Measurements from ENCODE around the gene PRR29.
"Not testable (repeated sequence)": the region's sequence is repeated elsewhere in the genome, so short reads cannot be mapped to it uniquely, and the experiment has no call there.

The PRR29 gene

GRCh38 chr17:63974594-63975192 is 23.5 kb upstream of the PRR29 start:
- in situ Hi-C loops (cut with HindIII; ENCODE audit: low sequenced_read_pairs): no loop called here

- in situ Hi-C loops (cut with HindIII; ENCODE audit: low sequenced_read_pairs): no loop called here
These were observed 22.5 kb upstream of the PRR29 start for GRCh38 chr17:63975541-63976092.

GRCh38 chr17:63976702-63977101 is 21.4 kb upstream of the PRR29 start:
- in situ Hi-C loops (cut with HindIII; ENCODE audit: low sequenced_read_pairs): no loop called here

- in situ Hi-C loops (cut with HindIII; ENCODE audit: low sequenced_read_pairs): no loop called here
These were observed 19.6 kb upstream of the PRR29 start for GRCh38 chr17:63978272-63979200.

GRCh38 chr17:63982641-63983040 is 15.5 kb upstream of the PRR29 start:
- in situ Hi-C loops (cut with HindIII; ENCODE audit: low sequenced_read_pairs): not testable (repeated sequence)

DNA sequence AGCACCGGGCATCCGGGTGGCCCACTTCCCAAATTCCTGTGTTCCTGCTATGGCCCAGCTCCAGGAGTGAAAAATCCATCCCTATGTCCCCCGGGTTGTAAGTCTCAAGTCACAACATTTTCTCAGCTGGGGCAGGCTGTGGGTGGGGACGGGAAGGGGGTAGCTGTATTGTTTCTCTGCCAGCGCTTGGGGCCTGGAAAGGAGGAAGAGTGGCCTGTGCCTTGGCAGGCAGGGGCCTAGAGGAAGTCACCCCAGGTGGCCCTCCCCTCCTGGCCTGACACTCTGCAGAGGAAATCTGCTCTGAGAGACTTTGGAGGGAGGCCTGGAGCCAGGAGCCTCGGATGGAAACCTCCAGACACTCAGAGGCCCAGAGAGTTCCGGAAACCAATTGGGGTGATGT is 14.8 kb upstream of the PRR29 start:
- in situ Hi-C loops (cut with HindIII; ENCODE audit: low sequenced_read_pairs): no loop called here

- in situ Hi-C loops (cut with HindIII; ENCODE audit: low sequenced_read_pairs): no loop called here
These were observed 13.9 kb upstream of the PRR29 start for GRCh38 chr17:63984236-63984635.

DNA sequence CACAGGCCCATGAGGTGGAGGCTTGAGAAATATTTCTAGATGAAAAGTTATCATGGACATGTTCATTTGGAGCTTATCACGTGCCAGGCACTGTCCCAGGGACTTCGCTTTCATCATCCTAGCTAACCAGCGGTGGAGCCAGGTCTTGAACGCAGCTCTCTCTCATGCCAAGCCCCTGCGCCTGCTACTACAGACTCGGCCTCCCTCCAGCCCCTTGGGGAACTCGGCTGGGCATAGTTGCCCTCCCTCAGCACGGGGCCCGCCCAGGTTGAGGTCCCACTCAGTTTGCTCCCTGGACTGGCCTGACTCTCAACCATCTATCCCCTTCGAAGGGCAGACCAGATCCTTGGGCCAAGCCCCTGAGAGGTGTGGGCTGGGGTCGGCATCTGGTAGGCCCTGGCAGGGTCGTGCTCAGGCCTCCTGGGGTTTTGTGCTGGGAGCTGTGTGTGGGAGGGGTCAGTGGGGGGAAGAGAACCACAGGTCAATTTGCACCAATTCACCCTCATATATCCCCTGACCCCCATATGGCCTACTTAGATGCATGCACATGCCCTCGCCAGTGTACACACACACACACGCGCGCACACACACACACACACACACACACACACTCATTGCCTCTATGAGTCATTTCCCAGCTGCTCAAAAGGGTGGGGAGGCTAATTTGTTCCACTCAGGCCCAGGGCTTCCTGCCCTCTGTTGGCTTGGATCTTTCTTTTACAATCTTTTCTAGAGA is 13.3 kb upstream of the PRR29 start:
- in situ Hi-C loops (cut with HindIII; ENCODE audit: low sequenced_read_pairs): no loop called here

DNA sequence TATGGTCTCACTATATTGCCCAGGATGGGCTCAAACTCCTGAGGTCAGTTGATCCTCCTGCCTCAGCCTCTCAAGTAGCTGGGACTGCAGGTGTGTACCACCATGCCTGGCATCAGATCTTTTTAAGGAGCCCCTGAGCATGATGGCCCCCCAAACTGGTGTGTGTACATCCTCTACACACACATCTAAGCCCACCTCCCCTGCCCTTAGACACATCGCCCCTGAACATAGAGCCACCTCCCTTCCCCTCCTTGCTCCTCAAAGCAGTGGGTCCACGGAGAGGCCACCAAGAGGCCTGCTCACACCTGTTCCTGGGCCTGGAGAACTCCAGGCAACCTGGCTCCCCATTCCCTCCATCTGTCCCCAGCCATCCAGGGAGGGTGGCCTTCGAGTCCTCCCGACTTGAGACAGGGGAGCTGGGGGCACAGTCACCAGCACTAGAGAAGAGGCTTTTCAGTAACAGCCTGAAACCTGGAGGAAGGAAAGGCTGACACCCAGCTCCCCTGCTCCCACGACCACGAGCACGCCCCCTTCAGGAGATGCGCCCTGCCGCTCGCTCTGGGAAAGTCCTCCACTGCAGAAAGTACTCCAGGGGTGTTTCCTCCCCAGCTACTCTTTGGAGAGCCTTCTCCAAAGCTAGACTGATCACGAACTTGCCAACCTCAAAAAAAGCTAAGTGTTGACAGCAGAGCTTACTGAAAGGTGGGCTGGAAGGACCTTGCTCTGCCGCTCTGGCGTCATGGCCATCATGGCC is 12.6 kb upstream of the PRR29 start:
- in situ Hi-C loops (cut with HindIII; ENCODE audit: low sequenced_read_pairs): no loop called here

- in situ Hi-C loops (cut with HindIII; ENCODE audit: low sequenced_read_pairs): no loop called here
These were observed 11.3 kb upstream of the PRR29 start for GRCh38 chr17:63986821-63987220.

DNA sequence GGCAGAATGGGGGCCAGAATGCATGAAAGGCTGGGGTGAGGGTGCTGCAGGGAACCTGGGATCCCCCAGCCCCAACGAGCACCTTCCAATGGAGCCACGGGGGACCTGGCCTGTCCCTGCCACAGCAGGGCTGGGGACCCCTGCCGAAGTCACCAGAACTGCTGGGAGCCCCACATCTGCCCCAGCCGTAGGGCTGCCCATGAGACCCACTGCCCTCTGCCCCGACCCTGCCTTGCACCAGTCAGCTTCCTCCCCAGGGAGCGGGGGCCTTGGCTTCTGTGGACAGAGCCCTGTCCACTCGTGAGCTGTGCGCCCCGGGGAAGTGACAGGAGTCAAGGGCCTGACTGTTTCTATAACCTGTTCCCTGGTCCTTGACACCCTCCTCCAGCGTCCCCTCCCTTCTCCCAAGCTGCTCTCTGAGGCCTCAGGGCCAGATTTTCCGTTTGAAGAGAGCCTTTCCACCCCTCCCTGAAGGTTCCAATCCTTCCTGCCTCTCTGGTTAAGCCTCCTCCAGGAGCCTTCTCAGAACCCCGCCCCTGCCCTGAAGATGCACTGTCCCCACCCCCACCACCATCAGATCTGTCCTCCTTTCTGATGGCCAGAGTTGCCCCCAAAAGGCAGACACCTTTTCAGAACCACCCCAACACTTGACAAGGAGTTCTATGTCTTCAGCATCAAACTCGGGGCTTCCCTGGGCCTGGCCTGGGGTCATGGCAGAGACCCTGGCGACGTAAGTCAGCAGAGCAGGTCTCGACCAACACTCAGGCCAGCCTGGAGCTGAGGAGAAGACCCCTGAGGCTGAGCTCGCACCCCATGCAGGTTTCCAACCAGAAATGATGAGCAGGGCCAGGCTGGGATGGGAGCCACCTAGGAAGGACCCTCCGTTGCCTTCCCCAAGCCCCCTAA is 10.7 kb upstream of the PRR29 start:
- in situ Hi-C loops (cut with HindIII; ENCODE audit: low sequenced_read_pairs): no loop called here

DNA sequence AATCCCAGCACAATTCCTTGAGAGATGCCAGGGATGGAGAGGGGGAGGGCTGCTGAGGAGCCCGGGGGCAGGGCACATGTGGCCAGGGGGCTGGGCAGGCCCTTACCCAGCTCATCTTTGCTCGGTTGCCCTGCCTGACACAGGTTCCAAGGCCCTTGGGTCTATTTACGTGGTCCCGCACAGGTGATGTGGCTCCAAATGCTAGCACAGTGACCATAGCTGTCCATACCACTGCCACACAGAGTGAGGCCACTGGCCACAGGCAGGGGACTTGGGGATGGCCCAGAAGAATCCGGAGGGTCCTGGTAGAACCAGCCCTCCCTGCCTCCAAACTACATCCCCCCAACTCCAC is 10.0 kb upstream of the PRR29 start:
- in situ Hi-C loops (cut with HindIII; ENCODE audit: low sequenced_read_pairs): no loop called here

GRCh38 chr17:63988741-63989621 is 9.2 kb upstream of the PRR29 start:
- in situ Hi-C loops (cut with HindIII; ENCODE audit: low sequenced_read_pairs): no loop called here

GRCh38 chr17:63989622-63990345 is 8.4 kb upstream of the PRR29 start:
- in situ Hi-C loops (cut with HindIII; ENCODE audit: low sequenced_read_pairs): no loop called here

- in situ Hi-C loops (cut with HindIII; ENCODE audit: low sequenced_read_pairs): no loop called here
These were observed 6.5 kb upstream of the PRR29 start for GRCh38 chr17:63991611-63992010.

DNA sequence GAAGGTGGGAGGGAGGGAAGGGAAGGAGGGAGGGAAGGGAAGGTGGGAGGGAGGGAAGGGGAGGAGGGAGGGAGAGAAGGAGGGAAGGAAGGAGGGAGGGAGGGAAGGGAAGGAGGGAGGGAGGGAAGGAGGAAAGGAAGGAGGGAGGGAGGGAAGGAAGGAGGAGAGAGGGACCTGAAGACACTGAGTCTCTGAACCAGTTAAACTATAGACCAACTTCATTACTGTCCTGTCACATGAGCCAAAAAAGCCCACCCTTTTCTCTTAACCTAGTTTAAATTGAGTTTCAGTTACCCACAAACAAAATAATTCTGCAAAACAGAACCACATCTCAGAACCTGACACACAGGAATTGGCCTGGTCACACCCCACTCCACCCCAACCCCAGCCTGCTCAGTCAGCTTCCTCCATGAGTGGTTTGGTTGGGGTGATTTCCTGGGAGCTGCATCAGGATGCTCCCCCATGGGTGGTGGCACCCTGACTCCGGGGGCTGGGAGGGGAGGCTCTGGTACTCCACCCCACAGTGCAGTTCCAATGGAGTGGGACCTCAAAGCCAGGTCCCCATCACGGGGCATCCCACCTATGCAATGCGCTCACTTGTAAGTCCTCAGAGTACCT is 4.7 kb upstream of the PRR29 start:
- in situ Hi-C loops (cut with HindIII; ENCODE audit: low sequenced_read_pairs): no loop called here

GRCh38 chr17:63995626-63996025 is 2.5 kb upstream of the PRR29 start:
- in situ Hi-C loops (cut with HindIII; ENCODE audit: low sequenced_read_pairs): no loop called here

Data from DLD1 (cell line).